GM12892 (cell line): Measurements from ENCODE around the gene PHYKPL.

Source experiments
- POLR2A ChIP-seq: IDR thresholded peaks from 2 replicates; pipeline ENCODE4 v1.6.1; 2011; ENCODE audit warnings: low read depth, low read length, control low read depth
- TAF1 ChIP-seq: IDR thresholded peaks from 2 replicates; pipeline ENCODE4 v1.6.1; 2011; ENCODE audit warnings: low read depth, mild to moderate bottlenecking, control low read depth, low read length, borderline replicate concordance

- TF ChIP-seq POLR2A (no peak), TAF1 (no peak)
Measured at GRCh38 chr5:178267245-178267644, 34.6 kb upstream of the PHYKPL start.
